GM18870 (cell line): ENCODE data around the gene CARS2.

Experiments
- ATAC-seq: cut with Tn5 transposase; IDR thresholded peaks from one replicate; pipeline ENCODE4 v1.9.1; 2021; ENCODE audit warnings: moderate library complexity; ENCODE audit not compliant: unreplicated experiment

Gene CARS2

GRCh38 chr13:110658218-110658911 is 47.6 kb downstream of the CARS2 start:
- peak; percentile 96 for ATAC-seq

GRCh38 chr13:110657196-110657595 is 48.7 kb downstream of the CARS2 start:
- no peak for ATAC-seq

GRCh38 chr13:110653851-110654250 is 52.1 kb downstream of the CARS2 start:
- ATAC-seq, result no peak

GRCh38 chr13:110653271-110653670 is 52.6 kb downstream of the CARS2 start:
- no peak for ATAC-seq

- no peak for ATAC-seq
Measured at GRCh38 chr13:110652764-110653163, 53.2 kb downstream of the CARS2 start.

GRCh38 chr13:110652231-110652730 is 53.6 kb downstream of the CARS2 start:
- ATAC-seq, result no peak

GRCh38 chr13:110651726-110652230 is 54.1 kb downstream of the CARS2 start:
- no peak for ATAC-seq

GRCh38 chr13:110651271-110651670 is 54.6 kb downstream of the CARS2 start:
- no peak for ATAC-seq

- ATAC-seq, result no peak
Measured at GRCh38 chr13:110650436-110650835, 55.5 kb downstream of the CARS2 start.

- ATAC-seq, result no peak
Measured at GRCh38 chr13:110649551-110649950, 56.4 kb downstream of the CARS2 start.

GRCh38 chr13:110648848-110649421 is 57.0 kb downstream of the CARS2 start:
- ATAC-seq, result no peak

GRCh38 chr13:110648146-110648819 is 57.6 kb downstream of the CARS2 start:
- no peak for ATAC-seq

GRCh38 chr13:110647365-110647737 is 58.6 kb downstream of the CARS2 start:
- ATAC-seq, result no peak

GRCh38 chr13:110646442-110647364 is 59.2 kb downstream of the CARS2 start:
- ATAC-seq, result no peak

- ATAC-seq, result no peak
Measured at GRCh38 chr13:110645750-110646149, 60.2 kb downstream of the CARS2 start.

- peak; percentile 77 for ATAC-seq
Measured at GRCh38 chr13:110644892-110645521, 60.9 kb downstream of the CARS2 start.

GRCh38 chr13:110643768-110644421 is 62.0 kb downstream of the CARS2 start:
- ATAC-seq, result no peak

GRCh38 chr13:110643324-110643723 is 62.6 kb downstream of the CARS2 start:
- ATAC-seq, result no peak

- ATAC-seq, result no peak
Measured at GRCh38 chr13:110642291-110642981, 63.5 kb downstream of the CARS2 start.
